Astrocyte (in vitro differentiated cells and primary cell): ENCODE results near the gene AGPAT1. TPM values are rescaled to one million over a fixed set of nuclear protein-coding genes. Genes with fewer than 3 reads are reported as not detected.

Experiments used
- DNase-seq: peaks from one replicate; pipeline ENCODE4 v3.0.0-alpha.2; 2010; ENCODE audit warnings: low read depth
- FAIRE-seq: peaks from 2 replicates; lab custom pipeline; 2011; peaks lifted over from hg19 to GRCh38; lab: Jason Lieb, UNC
- H2AFZ ChIP-seq: 2 replicates; pipeline ENCODE4 v1.6.0; 2012; ENCODE audit warnings: low read depth, low read length, inconsistent platforms
- H3K27ac ChIP-seq: 2 replicates; pipeline ENCODE4 v1.5.1; 2011; ENCODE audit warnings: low read depth, low read length, inconsistent platforms
- H3K27me3 ChIP-seq: 2 replicates; pipeline ENCODE4 v1.6.0; 2011; ENCODE audit warnings: low read length, inconsistent platforms; ENCODE audit not compliant: insufficient read depth
- H3K36me3 ChIP-seq: 2 replicates; pipeline ENCODE4 v1.5.1; 2011; ENCODE audit warnings: low read length, inconsistent platforms; ENCODE audit not compliant: insufficient read depth
- H3K4me1 ChIP-seq: 2 replicates; pipeline ENCODE4 v1.5.1; 2011; ENCODE audit warnings: low read length, inconsistent platforms; ENCODE audit not compliant: insufficient read depth
- H3K4me2 ChIP-seq: 2 replicates; pipeline ENCODE4 v1.6.0; 2012; ENCODE audit warnings: low read length, inconsistent platforms
- H3K4me3 ChIP-seq: 2 replicates; pipeline ENCODE4 v1.5.1; 2011; ENCODE audit warnings: low read depth, mild to moderate bottlenecking, low read length, inconsistent platforms; ENCODE audit not compliant: insufficient read depth
- H3K79me2 ChIP-seq: 2 replicates; pipeline ENCODE4 v1.6.0; 2012; ENCODE audit warnings: mild to moderate bottlenecking, low read length, inconsistent platforms; ENCODE audit not compliant: insufficient read depth
- H3K9ac ChIP-seq: 2 replicates; pipeline ENCODE4 v1.6.0; 2012; ENCODE audit warnings: mild to moderate bottlenecking, low read length, inconsistent platforms
- H3K9me3 ChIP-seq: 2 replicates; pipeline ENCODE4 v1.5.1; 2012; ENCODE audit warnings: low read depth, mild to moderate bottlenecking, low read length, inconsistent platforms; ENCODE audit not compliant: insufficient read depth
- H4K20me1 ChIP-seq: 2 replicates; pipeline ENCODE4 v1.6.0; 2012; ENCODE audit warnings: low read length, inconsistent platforms; ENCODE audit not compliant: insufficient read depth
- H3K27ac Mint-ChIP-seq: one replicate; pipeline ENCODE4 v1.8.0; 2021; ENCODE audit warnings: mild to moderate bottlenecking, mixed read lengths; ENCODE audit not compliant: unreplicated experiment
- H3K27me3 Mint-ChIP-seq: one replicate; pipeline ENCODE4 v1.8.0; 2021; ENCODE audit warnings: low read depth, mixed read lengths; ENCODE audit not compliant: unreplicated experiment
- H3K36me3 Mint-ChIP-seq: one replicate; pipeline ENCODE4 v1.8.0; 2021; ENCODE audit warnings: low read depth, mixed read lengths; ENCODE audit not compliant: unreplicated experiment
- H3K4me1 Mint-ChIP-seq: one replicate; pipeline ENCODE4 v1.8.0; 2021; ENCODE audit warnings: low read depth, mixed read lengths; ENCODE audit not compliant: unreplicated experiment
- H3K4me3 Mint-ChIP-seq: one replicate; pipeline ENCODE4 v1.8.0; 2021; ENCODE audit warnings: mild to moderate bottlenecking, moderate library complexity, mixed read lengths; ENCODE audit not compliant: unreplicated experiment
- H3K9me3 Mint-ChIP-seq: one replicate; pipeline ENCODE4 v1.8.0; 2021; ENCODE audit warnings: mild to moderate bottlenecking, mixed read lengths; ENCODE audit not compliant: unreplicated experiment
- CTCF ChIP-seq: IDR thresholded peaks from 2 replicates; pipeline ENCODE4 v1.5.1; 2011; ENCODE audit warnings: low read depth, mild to moderate bottlenecking, inconsistent platforms, low read length, moderate library complexity; ENCODE audit not compliant: insufficient read depth
- EZH2 ChIP-seq: IDR thresholded peaks from 2 replicates; pipeline ENCODE4 v1.6.1; 2012; ENCODE audit warnings: mild to moderate bottlenecking, low read length, inconsistent platforms; ENCODE audit not compliant: insufficient read depth
- total RNA-seq: library from RNA; stranded (reverse); gene quantifications from 2 replicates; pipeline ENCODE4 v1.2.1, GENCODE V29; 2021

Gene AGPAT1
- total RNA-seq, 1 donor from 2014 or later, result 94.8 TPM

DNA sequence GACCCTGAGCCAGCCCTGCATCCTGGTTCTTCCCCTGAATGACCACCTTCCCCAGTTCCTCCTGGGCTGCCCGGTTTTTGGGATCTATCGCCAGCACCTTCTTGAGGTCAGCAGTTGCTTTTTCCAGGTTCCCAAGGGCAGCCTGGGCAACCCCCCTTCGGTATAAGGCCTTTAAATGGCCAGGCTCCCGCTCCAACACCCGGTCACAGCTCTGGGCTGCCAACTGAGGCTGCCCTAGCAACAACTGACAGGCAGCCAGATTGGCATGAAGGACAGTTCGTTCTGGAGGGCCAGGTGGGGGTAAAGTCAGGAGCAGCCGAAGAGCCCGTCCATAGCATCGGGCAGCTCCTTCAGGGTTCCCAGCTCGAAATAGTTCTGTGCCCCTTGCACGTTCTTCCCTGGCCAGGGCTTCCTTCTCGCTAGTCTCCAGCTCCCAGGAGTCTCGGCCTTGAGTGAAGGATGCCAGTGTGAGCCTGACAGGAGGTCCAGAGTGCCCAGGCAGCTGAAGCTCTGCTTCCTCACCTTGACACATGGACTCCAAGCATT, 47.1 kb downstream of the AGPAT1 start:
- DNase-seq (no peak), FAIRE-seq (no peak)
- Histone ChIP-seq H4K20me1 (peaks cover 4% of the 10 kb centered on the region), H2AFZ (no peak overlapping the region), H3K4me3 (no peak overlapping the region), H3K4me1 (peaks cover 24% of the 10 kb centered on the region), H3K27ac (no peak overlapping the region), H3K4me2 (peak overlapping the region; percentile 99), H3K79me2 (peaks cover 37% of the 10 kb centered on the region), H3K9me3 (no peaks in the 10 kb centered on the region), H3K9ac (peak overlapping the region; percentile 84), H3K27me3 (no peaks in the 10 kb centered on the region), H3K36me3 (no peaks in the 10 kb centered on the region)
- H3K9me3 Mint-ChIP-seq, result no peaks in the 10 kb centered on the region
- H3K4me3 Mint-ChIP-seq, result peak overlapping the region; percentile 98
- peak overlapping the region; percentile 95 for H3K27ac Mint-ChIP-seq
- no peaks in the 10 kb centered on the region for H3K27me3 Mint-ChIP-seq
- H3K36me3 Mint-ChIP-seq, result peaks cover 10% of the 10 kb centered on the region
- no peak for TF ChIP-seq CTCF
- TF ChIP-seq EZH2, result no peak
- peaks cover 19% of the 10 kb centered on the region for H3K4me1 Mint-ChIP-seq

DNA sequence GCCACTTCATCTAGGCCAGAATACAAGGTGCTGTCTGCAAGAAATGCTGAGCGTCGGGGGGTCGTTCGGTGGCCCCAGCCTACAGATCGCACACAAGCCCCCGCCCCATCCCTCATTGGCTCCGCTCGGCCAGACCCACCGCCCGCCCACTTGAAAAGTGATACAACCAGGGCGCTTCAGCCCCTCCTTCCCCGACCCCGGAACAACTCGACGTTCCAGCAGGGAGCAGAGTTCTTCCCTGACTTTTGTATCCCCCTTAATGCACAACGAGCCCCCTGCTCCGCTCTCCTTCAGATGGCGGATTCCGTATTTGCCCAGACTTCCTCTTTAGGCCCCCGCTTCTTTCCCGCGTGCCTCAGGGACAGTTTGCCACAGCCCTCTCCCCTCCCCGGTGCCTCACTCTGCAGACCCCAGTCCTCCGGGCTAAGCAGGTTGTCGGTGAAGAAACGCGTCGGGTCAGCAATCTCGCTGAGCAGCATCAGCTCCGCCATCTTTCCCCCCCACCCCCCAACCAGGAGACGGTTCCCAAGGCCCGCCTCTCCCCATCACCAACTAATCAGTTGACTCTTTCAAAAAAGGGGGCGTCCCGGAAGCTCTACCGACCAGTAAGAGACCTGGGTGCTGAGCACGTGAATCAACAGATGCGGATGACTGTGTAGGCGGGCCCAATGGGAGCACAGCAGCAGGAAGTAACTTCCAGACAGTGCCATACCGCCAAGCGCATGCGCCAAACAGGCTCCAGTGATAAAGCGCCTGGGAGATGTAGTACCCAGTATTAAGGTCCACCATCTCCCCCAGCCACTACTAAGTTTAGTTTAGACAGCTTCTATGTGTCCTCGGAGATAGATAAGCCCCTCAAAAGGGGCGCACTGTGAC, 47.9 kb downstream of the AGPAT1 start, which contains the start of gene ATF6B:
ATF6B (minus strand) TSS at position 530 of the 876 bp plus-strand sequence; CDS start at position 491, 39 bp downstream.
- Mint-ChIP-seq H3K36me3 (peaks cover 13% of the 10 kb centered on the region), H3K4me1 (peaks cover 18% of the 10 kb centered on the region), H3K4me3 (peak within 1 kb of the TSS; percentile 98), H3K27ac (peak within 1 kb of the TSS; percentile 95), H3K9me3 (no peaks in the 10 kb centered on the region), H3K27me3 (no peaks in the 10 kb centered on the region)
- Histone ChIP-seq H3K9me3 (no peaks in the 10 kb centered on the region), H3K79me2 (peaks cover 39% of the 10 kb centered on the region), H3K4me1 (peaks cover 24% of the 10 kb centered on the region), H2AFZ (peak within 1 kb of the TSS; percentile 85), H3K27me3 (no peaks in the 10 kb centered on the region), H3K36me3 (no peaks in the 10 kb centered on the region), H3K9ac (peak within 1 kb of the TSS; percentile 98), H3K4me3 (peak within 1 kb of the TSS; percentile 98), H4K20me1 (peaks cover 7% of the 10 kb centered on the region), H3K4me2 (peak within 1 kb of the TSS; percentile 99), H3K27ac (peak within 1 kb of the TSS; percentile 92)
- peak; percentile 100 for DNase-seq
- TF ChIP-seq CTCF, result no peak
- no peak for TF ChIP-seq EZH2
- FAIRE-seq, result peak; percentile 39
